Pancreas (tissue), 10 donors: ENCODE measurements around the gene VWC2L. TPM values are rescaled to one million over a fixed set of nuclear protein-coding genes. Genes with fewer than 3 reads are reported as not detected.

Experiments
- ATAC-seq, 4 donors: fragments of 200-7000 bp; cut with Tn5 transposase; one replicate each; pipeline versions ENCODE4 v1.8.0 to v1.9.1; 2020; ENCODE audit warnings: mild to moderate bottlenecking in 4 of 4, moderate library complexity in 4 of 4
- DNase-seq, 6 donors: peaks; one replicate each; pipeline ENCODE4 v3.0.0-alpha.2; 2020
- FAIRE-seq: peaks from 2 replicates; lab custom pipeline; 2012; peaks lifted over from hg19 to GRCh38; lab: Jason Lieb, UNC
- H3K27ac ChIP-seq, 4 donors: fragments of 200-600 bp; sonication (generic); 1 replicate in 3 of 4; 2 replicates in 1 of 4; pipeline versions ENCODE4 v1.5.0 to v1.8.0; 2020
- H3K27me3 ChIP-seq, 4 donors: fragments of 200-600 bp; one replicate each; pipeline ENCODE4 v1.8.0; 2021
- H3K36me3 ChIP-seq, 3 donors: fragments of 200-600 bp; sonication (generic) in 1 of 3; one replicate each; pipeline versions ENCODE4 v1.5.0 to v1.8.0; 2020 to 2021
- H3K4me1 ChIP-seq, 3 donors: fragments of 200-600 bp; one replicate each; pipeline ENCODE4 v1.8.0; 2021
- H3K4me3 ChIP-seq, 4 donors: fragments of 200-600 bp; sonication (generic) in 2 of 4; one replicate each; pipeline versions ENCODE4 v1.5.0 to v1.8.0; 2020 to 2021
- H3K9me3 ChIP-seq, 4 donors: fragments of 200-600 bp; one replicate each; pipeline ENCODE4 v1.8.0; 2021
- WGBS, 2 donors: extraction: QIAGEN DNeasy Blood & Tissue Kit; methylation state at CpG; one replicate each; pipeline ENCODE4 v1.1.7; 2013; 5-methylcytosine and 5-hydroxymethylcytosine counted together
- intact Hi-C, 3 donors: fragments of 100-400 bp; cut with DNase I; formaldehyde crosslinking; loops; one replicate each; pipeline versions ENCODE4 v1.11.1 to v1.14.2; 2022
- polyA plus RNA-seq, 2 donors: library from polyadenylated mRNA; stranded (reverse); fragments of 200-250 nt; gene quantifications; one replicate each; pipeline ENCODE4 v1.2.3, GENCODE V29; 2013
- total RNA-seq, 6 donors: library from RNA; stranded (reverse); fragmentation: NEBNext Ultra II Directional in 4 of 6; extraction: Animal tissue kit (Norgen Biotek cat#: 25700) in 4 of 6; gene quantifications; one replicate each; pipeline versions ENCODE4 v1.2.1 to v1.2.4, GENCODE V29; 2021 to 2023
- TF ChIP-seq, protein P1 (sequence below), 4 donors: fragments of 200-600 bp; sonication (generic) in 3 of 4; IDR thresholded peaks; one replicate each; pipeline versions ENCODE4 v1.5.0 to v1.8.0; 2021; ENCODE audit warnings: antibody characterized with exemption in 4 of 4
- donor health status: healthy with polysubstance abuse.
- donor health status: DM: no; HTN: no; CAD: no; lungs with moderate emphysema.
- donor health status: DM: no; HTN: no; CAD: no.
- donor health status: control.
- donor health status: control.
- donor health status: Bipolar disorder and iron deficiency.
- donor health status: DM: yes; HTN: yes; CAD: no.
- donor health status: DM: no; HTN: no; CAD: no.
- donor health status: DM: no; HTN: no; CAD: no.
- donor health status: DM: yes; HTN: yes; CAD: no.

Gene VWC2L
- total and polyA plus RNA-seq, 8 donors = 0.08 to 0.12 (median 0.09) TPM; not detected in 4

DNA sequence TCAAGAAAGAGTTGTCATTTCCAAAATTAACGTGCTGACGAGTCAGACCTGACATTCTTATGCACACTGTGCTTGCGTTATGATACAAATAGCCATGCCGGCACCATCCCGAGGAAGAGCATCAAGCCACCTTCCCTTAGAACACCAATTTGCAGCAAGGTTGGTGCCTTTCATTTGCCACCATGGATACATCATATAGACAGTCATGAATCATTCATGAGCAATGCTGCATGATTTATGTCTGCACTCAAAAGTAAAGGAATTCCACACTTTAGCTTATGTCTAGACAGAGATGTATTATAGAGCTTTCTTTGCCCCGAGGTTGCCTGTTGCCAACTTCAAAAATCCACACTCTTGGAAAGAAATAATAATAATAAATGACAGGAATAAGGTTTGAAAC, 166.9 kb downstream of the VWC2L start:
- Histone ChIP-seq H3K27ac (no peak overlapping the region), H3K4me1 (no peaks in the 10 kb centered on the region), H3K27me3 (no peaks in the 10 kb centered on the region), H3K9me3 (no peaks in the 10 kb centered on the region), H3K4me3 (no peak overlapping the region), H3K36me3 (no peaks in the 10 kb centered on the region)
- no peak for DNase-seq
- TF ChIP-seq, protein P1, sequence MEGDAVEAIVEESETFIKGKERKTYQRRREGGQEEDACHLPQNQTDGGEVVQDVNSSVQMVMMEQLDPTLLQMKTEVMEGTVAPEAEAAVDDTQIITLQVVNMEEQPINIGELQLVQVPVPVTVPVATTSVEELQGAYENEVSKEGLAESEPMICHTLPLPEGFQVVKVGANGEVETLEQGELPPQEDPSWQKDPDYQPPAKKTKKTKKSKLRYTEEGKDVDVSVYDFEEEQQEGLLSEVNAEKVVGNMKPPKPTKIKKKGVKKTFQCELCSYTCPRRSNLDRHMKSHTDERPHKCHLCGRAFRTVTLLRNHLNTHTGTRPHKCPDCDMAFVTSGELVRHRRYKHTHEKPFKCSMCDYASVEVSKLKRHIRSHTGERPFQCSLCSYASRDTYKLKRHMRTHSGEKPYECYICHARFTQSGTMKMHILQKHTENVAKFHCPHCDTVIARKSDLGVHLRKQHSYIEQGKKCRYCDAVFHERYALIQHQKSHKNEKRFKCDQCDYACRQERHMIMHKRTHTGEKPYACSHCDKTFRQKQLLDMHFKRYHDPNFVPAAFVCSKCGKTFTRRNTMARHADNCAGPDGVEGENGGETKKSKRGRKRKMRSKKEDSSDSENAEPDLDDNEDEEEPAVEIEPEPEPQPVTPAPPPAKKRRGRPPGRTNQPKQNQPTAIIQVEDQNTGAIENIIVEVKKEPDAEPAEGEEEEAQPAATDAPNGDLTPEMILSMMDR (IDR thresholded peaks at IDR 0.05) = no peak
- FAIRE-seq = no peak
- WGBS, 2 donors = 72 to 77% methylated on average over 6 of the region's 6 CpGs
- intact Hi-C loops = no loop called here
- no peak for ATAC-seq

DNA sequence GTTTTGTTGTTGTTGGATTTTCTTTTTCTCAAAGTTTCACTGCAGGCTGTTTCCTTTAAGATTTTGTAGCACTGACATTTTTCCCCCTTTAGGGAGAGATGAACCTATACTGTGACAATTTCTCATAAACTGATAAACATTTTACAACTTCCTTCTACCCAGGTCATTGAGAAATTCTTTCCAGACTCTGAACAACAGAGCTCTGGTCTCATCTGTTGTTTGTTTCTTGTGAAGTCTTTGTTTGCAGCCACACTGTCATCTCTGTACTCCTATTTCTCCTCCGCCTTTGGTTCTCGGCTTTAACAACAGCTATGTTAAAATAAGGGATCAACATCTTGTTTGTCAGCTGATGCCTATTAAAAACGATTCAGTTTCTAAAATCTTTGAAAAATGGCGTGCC, 167.6 kb downstream of the VWC2L start:
- FAIRE-seq = no peak
- Histone ChIP-seq H3K9me3 (no peaks in the 10 kb centered on the region), H3K4me1 (no peaks in the 10 kb centered on the region), H3K27me3 (no peaks in the 10 kb centered on the region), H3K27ac (no peak overlapping the region), H3K4me3 (no peak overlapping the region), H3K36me3 (no peaks in the 10 kb centered on the region)
- DNase-seq = no peak
- intact Hi-C loops = no loop called here
- TF ChIP-seq, protein P1 (IDR thresholded peaks at IDR 0.05) = no peak
- ATAC-seq = no peak
- 60 to 63% methylated on average over 4 of the region's 4 CpGs for WGBS, 2 donors

DNA sequence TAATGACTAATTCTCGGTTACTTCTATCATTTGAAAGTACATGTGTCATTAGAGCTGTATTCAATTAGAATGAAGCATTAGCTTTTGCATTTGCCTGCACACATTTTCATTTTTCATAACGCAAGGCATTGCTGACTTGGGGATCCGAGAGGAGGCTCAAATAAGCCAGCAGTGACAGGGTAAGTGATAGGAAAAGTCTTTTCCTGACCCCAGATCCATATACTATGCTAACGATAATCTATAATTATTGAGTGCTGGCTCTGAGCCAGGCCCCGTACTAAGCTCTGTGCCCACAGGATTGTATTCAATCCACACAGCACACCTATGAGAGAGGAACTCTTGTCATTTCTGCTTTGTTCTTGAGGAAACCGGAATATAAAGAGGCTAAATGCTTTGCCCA, 168.2 kb downstream of the VWC2L start:
- ATAC-seq (no peak), FAIRE-seq (no peak), DNase-seq (no peak)
- no peak overlapping the region for H3K4me3 ChIP-seq
- 42 to 44% methylated on average over 6 of the region's 6 CpGs for WGBS, 2 donors
- no peaks in the 10 kb centered on the region for H3K27me3 ChIP-seq
- intact Hi-C loops = no loop called here
- no peaks in the 10 kb centered on the region for H3K4me1 ChIP-seq
- no peaks in the 10 kb centered on the region for H3K36me3 ChIP-seq
- TF ChIP-seq, protein P1 (IDR thresholded peaks at IDR 0.05) = no peak
- H3K27ac ChIP-seq = no peak overlapping the region
- no peaks in the 10 kb centered on the region for H3K9me3 ChIP-seq

DNA sequence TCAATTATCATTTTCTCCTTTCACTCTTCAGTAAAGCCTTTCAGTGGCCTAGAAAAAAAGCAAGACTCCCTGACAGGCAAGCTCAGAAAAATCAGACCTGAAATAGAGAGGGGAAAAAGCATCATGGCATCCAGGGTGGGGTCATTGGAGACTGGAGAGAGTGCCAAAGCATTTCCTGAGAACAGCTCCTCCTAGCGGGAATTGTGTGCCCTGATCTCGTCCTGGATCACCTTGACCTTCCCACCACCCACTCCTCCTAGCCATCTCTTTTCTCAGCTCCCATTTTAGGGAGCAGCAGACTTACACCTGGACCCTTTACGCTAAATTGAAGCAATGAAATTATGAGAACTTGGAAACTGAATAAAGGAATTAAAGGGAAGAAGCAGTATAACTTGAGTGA, 176.6 kb downstream of the VWC2L start:
- no peaks in the 10 kb centered on the region for H3K27me3 ChIP-seq
- no peak overlapping the region for H3K4me3 ChIP-seq
- H3K9me3 ChIP-seq = no peaks in the 10 kb centered on the region
- DNase-seq (no peak), ATAC-seq (no peak), FAIRE-seq (no peak)
- H3K4me1 ChIP-seq = no peaks in the 10 kb centered on the region
- WGBS, 2 donors = 41 to 43% methylated on average over 3 of the region's 3 CpGs
- intact Hi-C loops = no loop called here
- H3K36me3 ChIP-seq = no peaks in the 10 kb centered on the region
- no peak overlapping the region for H3K27ac ChIP-seq
- TF ChIP-seq, protein P1 (IDR thresholded peaks at IDR 0.05) = no peak

DNA sequence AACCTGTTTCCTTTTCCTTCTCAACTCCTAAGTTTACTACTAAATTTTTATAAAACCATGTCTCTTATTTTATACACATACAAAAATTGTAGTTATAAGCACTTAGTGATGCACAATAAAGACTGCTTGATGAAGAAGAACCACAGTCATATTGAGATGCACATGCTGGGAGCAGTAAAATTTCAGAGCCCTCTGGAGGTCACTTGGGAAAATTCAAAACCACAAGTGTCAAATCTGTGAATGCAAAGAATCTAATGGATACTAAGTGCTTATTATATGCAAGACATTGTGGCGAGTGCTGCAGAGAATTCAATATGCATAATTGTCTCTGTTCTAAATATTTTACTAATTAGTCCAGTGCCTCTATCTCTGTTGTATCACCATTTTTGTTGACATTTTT, 180.5 kb downstream of the VWC2L start:
- DNase-seq (no peak), ATAC-seq (no peak), FAIRE-seq (no peak)
- H3K4me3 ChIP-seq = no peak overlapping the region
- 76 to 84% methylated on average over 1 of the region's 1 CpG for WGBS, 2 donors
- H3K27me3 ChIP-seq = no peaks in the 10 kb centered on the region
- intact Hi-C loops = no loop called here
- H3K27ac ChIP-seq = no peak overlapping the region
- no peaks in the 10 kb centered on the region for H3K4me1 ChIP-seq
- no peaks in the 10 kb centered on the region for H3K36me3 ChIP-seq
- no peaks in the 10 kb centered on the region for H3K9me3 ChIP-seq
- TF ChIP-seq, protein P1 (IDR thresholded peaks at IDR 0.05) = no peak
